Measurements from ENCODE around the gene MEGF8.

Gene MEGF8

GRCh38 chr19:42422901-42423461 is 97.5 kb downstream of the MEGF8 start:
- peak; percentile 30 for DNase-seq

- DNase-seq: peak; percentile 66
Measured at GRCh38 chr19:42423462-42424344, 98.3 kb downstream of the MEGF8 start.

GRCh38 chr19:42424345-42424707 is 98.9 kb downstream of the MEGF8 start:
- no peak for DNase-seq

GRCh38 chr19:42424712-42425131 is 99.3 kb downstream of the MEGF8 start:
- no peak for DNase-seq

- DNase-seq: peak; percentile 3
Measured at GRCh38 chr19:42426643-42427042, 101.2 kb downstream of the MEGF8 start.

GRCh38 chr19:42427313-42427712 is 101.9 kb downstream of the MEGF8 start, which contains the start of gene LIPE:
Gene LIPE (minus strand): TSS chr19:42427388. CDS start chr19:42427149, 239 bp downstream.
- DNase-seq: no peak
